Nephron progenitor cell (in vitro differentiated cells): ENCODE measurements around the gene B4GALT2.

Experiments used
- DNase-seq: peaks from one replicate; pipeline ENCODE4 v3.0.0; 2021
- H3K27ac Mint-ChIP-seq: 2 replicates; pipeline ENCODE4 v1.8.0; 2021; ENCODE audit warnings: mild to moderate bottlenecking, moderate library complexity, mixed read lengths
- H3K27me3 Mint-ChIP-seq: 2 replicates; pipeline ENCODE4 v1.8.0; 2021; ENCODE audit warnings: mild to moderate bottlenecking, low read depth, mixed read lengths; ENCODE audit not compliant: poor library complexity
- H3K36me3 Mint-ChIP-seq: 2 replicates; pipeline ENCODE4 v1.8.0; 2021; ENCODE audit warnings: low read depth, mixed read lengths
- H3K4me1 Mint-ChIP-seq: 2 replicates; pipeline ENCODE4 v1.8.0; 2021; ENCODE audit warnings: mixed read lengths
- H3K4me3 Mint-ChIP-seq: 2 replicates; pipeline ENCODE4 v1.8.0; 2021; ENCODE audit warnings: mild to moderate bottlenecking, moderate library complexity, mixed read lengths
- H3K9me3 Mint-ChIP-seq: 2 replicates; pipeline ENCODE4 v1.8.0; 2021; ENCODE audit warnings: mild to moderate bottlenecking, moderate library complexity, mixed read lengths
- TF ChIP-seq, protein P1 (sequence below): fragments of 200-600 bp; sonication (generic); IDR thresholded peaks from 2 replicates; pipeline ENCODE4 v1.5.0; 2021; ENCODE audit warnings: antibody characterized with exemption

B4GALT2 gene, protein sequence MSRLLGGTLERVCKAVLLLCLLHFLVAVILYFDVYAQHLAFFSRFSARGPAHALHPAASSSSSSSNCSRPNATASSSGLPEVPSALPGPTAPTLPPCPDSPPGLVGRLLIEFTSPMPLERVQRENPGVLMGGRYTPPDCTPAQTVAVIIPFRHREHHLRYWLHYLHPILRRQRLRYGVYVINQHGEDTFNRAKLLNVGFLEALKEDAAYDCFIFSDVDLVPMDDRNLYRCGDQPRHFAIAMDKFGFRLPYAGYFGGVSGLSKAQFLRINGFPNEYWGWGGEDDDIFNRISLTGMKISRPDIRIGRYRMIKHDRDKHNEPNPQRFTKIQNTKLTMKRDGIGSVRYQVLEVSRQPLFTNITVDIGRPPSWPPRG

DNA sequence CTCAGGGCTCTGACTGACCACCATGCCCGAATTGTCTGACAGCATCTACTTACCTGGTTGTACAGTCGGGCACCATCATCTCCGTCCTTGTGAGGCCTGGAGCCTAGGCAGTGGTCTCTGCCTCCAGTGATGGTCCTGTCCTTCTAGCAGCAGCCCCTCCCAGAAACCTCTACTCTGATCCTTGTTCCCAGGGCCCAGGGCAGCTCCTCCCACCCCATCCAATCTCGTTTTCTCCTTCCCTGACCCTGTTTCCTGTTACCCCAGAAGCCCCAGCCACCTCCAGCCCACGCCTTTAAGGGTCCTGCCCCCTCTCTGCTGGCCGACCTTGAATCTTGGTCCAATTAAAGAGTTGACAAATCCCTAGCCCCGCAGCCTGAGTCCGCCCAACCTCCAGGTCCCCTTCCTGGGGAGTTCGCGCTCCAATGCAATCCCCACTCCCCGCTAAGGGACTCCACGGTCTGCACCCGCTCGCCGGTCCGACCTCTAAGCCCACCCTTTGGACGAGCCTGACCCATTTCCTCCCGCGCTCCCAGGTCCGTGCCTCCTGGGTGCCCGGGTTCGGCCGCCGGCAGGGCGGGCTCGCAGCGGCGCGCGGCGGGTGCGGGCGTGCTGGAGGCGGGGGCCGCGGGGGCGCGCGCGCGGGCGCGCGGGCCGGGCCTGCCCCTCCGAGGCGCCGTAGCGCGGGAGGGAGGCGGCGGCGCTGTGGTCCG lies at the start of gene B4GALT2:
Gene B4GALT2, plus strand, starts transcription at position 660 of the 710 bp plus-strand sequence. CDS start 1,951 bp downstream, outside the sequence.
- Mint-ChIP-seq H3K4me3 (peak within 1 kb of the TSS; percentile 93), H3K27me3 (peaks cover under 1% of the 10 kb centered on the region), H3K36me3 (peaks cover 25% of the 10 kb centered on the region), H3K9me3 (no peaks in the 10 kb centered on the region), H3K27ac (peak within 1 kb of the TSS; percentile 80), H3K4me1 (peaks cover 78% of the 10 kb centered on the region)
- DNase-seq = peak; percentile 63
- TF ChIP-seq, protein P1, sequence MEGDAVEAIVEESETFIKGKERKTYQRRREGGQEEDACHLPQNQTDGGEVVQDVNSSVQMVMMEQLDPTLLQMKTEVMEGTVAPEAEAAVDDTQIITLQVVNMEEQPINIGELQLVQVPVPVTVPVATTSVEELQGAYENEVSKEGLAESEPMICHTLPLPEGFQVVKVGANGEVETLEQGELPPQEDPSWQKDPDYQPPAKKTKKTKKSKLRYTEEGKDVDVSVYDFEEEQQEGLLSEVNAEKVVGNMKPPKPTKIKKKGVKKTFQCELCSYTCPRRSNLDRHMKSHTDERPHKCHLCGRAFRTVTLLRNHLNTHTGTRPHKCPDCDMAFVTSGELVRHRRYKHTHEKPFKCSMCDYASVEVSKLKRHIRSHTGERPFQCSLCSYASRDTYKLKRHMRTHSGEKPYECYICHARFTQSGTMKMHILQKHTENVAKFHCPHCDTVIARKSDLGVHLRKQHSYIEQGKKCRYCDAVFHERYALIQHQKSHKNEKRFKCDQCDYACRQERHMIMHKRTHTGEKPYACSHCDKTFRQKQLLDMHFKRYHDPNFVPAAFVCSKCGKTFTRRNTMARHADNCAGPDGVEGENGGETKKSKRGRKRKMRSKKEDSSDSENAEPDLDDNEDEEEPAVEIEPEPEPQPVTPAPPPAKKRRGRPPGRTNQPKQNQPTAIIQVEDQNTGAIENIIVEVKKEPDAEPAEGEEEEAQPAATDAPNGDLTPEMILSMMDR = no peak

DNA sequence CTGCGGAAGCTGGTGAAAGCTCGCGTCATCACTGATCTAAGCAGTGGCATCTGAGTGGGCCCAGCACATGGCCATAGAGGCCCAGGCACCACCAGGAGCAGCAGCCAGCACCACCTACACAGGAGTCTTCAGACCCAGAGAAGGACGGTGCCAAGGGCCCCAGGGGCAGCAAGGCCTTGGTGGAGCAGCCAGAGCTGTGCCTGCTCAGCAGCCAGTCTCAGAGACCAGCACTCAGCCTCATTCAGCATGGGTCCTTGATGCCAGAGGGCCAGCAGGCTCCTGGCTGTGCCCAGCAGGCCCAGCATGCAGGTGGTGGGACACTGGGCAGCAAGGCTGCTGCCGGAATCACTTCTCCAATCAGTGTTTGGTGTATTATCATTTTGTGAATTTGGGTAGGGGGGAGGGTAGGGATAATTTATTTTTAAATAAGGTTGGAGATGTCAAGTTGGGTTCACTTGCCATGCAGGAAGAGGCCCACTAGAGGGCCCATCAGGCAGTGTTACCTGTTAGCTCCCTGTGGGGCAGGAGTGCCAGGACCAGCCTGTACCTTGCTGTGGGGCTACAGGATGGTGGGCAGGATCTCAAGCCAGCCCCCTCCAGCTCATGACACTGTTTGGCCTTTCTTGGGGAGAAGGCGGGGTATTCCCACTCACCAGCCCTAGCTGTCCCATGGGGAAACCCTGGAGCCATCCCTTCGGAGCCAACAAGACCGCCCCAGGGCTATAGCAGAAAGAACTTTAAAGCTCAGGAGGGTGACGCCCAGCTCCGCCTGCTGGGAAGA lies 48.7 kb upstream of the B4GALT2 start:
- DNase-seq = no peak
- H3K4me1 Mint-ChIP-seq = peaks cover 16% of the 10 kb centered on the region
- H3K4me3 Mint-ChIP-seq = no peak overlapping the region
- H3K9me3 Mint-ChIP-seq = no peaks in the 10 kb centered on the region
- peaks cover 31% of the 10 kb centered on the region for H3K36me3 Mint-ChIP-seq
- peaks cover 32% of the 10 kb centered on the region for H3K27me3 Mint-ChIP-seq
- TF ChIP-seq, protein P1 = peak; percentile 47
- no peak overlapping the region for H3K27ac Mint-ChIP-seq

DNA sequence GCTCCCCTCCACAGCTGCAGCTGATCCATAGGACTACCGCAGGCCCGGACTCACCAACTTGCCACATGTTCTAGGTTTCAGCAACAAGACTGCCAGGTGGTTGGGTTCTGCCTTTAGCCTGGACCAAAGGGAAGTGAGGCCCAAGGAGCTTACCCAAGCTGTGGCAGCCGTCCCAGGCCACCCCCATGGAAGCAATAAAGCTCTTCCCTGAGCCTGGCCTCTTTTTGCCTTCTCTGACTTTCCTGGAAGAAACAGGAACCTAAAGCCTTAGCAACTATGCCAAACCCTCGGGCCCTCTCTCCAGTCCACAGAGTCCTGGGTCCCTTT lies 48.1 kb upstream of the B4GALT2 start:
- Mint-ChIP-seq H3K27me3 (peaks cover 36% of the 10 kb centered on the region), H3K9me3 (no peaks in the 10 kb centered on the region), H3K4me1 (peaks cover 16% of the 10 kb centered on the region), H3K4me3 (no peak overlapping the region), H3K36me3 (peaks cover 26% of the 10 kb centered on the region), H3K27ac (no peak overlapping the region)
- TF ChIP-seq, protein P1 = no peak
- no peak for DNase-seq

DNA sequence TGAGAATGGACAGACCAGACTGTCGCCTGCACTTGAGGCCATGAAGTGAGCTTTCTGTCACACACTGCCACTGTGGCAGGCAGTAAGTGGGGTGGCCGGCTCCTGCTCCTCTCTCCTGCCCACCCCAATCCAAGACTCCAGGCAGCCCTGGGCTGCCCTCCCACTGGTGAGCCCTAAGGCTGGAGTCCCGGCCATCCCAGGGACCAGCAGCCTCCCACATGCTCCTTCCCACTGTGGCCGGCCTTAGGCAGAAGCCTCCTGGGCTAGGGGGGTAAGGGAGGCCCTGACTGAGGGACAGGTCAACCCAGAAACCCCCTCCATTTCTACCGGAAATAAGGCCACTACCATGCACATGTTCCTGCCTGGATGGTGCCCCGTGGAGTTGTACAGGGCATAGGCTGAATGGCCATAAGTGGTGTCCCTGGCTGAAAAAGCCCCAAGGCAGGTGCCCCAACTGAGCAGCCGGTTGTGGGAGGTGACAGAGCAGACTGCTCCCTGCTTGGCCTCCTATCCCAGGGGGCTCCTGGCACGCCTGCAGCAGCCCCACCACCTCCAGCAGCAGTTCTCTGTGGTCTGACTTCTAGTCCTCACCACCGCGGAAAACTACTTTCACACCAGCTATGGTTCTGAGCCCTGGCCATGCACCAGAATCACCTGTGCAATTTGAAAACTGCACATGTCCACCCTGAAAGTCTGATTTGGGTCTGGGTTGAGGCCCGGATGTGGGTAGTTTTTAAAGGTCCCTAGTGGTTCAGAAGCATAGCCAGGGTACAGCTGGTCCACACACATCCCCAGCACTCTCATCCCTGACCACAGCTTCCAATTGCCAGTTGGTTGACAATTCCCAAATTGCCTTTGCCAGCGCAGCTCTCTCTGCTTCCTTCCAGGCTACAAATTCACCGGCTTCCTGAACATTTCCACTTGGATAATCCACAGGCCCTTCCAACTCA lies 47.0 kb upstream of the B4GALT2 start:
- H3K27me3 Mint-ChIP-seq = peaks cover 41% of the 10 kb centered on the region
- H3K4me3 Mint-ChIP-seq = no peak overlapping the region
- TF ChIP-seq, protein P1 = no peak
- DNase-seq = no peak
- H3K4me1 Mint-ChIP-seq = peaks cover 16% of the 10 kb centered on the region
- peaks cover 15% of the 10 kb centered on the region for H3K36me3 Mint-ChIP-seq
- H3K27ac Mint-ChIP-seq = no peak overlapping the region
- no peaks in the 10 kb centered on the region for H3K9me3 Mint-ChIP-seq

DNA sequence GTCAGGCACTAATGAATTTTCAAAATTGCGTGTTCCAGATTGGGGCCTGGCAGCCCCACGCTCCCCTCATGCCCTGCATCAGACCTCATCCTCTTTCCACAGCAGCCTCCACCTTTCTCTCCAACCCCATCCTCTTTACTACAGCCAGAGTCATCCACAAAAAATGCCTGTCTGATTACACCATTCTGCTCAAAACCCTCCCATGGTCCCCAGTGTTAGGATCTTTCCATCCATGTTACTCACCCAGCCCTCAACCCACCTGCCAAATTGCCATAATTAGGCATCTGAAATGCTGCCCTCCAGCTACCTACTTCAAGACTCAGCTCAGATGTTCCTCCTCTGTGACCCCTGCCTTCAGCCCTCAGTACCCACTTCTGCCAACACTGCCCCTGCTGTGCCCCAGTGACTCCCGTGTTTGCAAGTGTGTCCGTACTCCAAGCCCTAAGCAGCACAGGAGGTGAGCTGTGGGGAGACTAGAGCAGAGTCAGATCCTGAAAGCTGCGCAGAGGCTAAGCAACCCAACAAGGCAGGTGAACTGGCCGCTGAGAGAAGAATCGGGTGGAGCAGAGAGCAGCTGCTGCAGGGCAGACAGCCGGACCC lies 46.1 kb upstream of the B4GALT2 start:
- Mint-ChIP-seq H3K4me3 (peak overlapping the region; percentile 84), H3K9me3 (no peaks in the 10 kb centered on the region), H3K27me3 (peaks cover 50% of the 10 kb centered on the region), H3K27ac (no peak overlapping the region), H3K36me3 (peaks cover 8% of the 10 kb centered on the region), H3K4me1 (peaks cover 16% of the 10 kb centered on the region)
- DNase-seq = peak; percentile 16
- TF ChIP-seq, protein P1 = no peak
